Stimulated activated naive CD8-positive, alpha-beta T cell treated with anti-CD3 and anti-CD28 coated beads, Interleukin-15, amount 100 ng/mL, for 72 hours (primary cell): Measurements from ENCODE around the gene DOCK7.
"Not testable (repeated sequence)": the region's sequence is repeated elsewhere in the genome, so short reads cannot be mapped to it uniquely, and the experiment has no call there.

Experiments
- ATAC-seq: fragments of 150-1000 bp; cut with Tn5 transposase; 2 replicates; pipeline ENCODE4 v1.10.0; 2021; ENCODE audit warnings: mild to moderate bottlenecking, moderate library complexity
- DNase-seq, 2 donors: peaks; one replicate each; pipeline ENCODE4 v3.0.0; 2021 to 2022
- H3K27ac Mint-ChIP-seq, 2 donors: one replicate each; pipeline ENCODE4 v1.8.0; 2022; ENCODE audit warnings: mild to moderate bottlenecking in 2 of 2, mixed read lengths in 2 of 2, moderate library complexity in 2 of 2
- H3K27me3 Mint-ChIP-seq: one replicate; pipeline ENCODE4 v1.8.0; 2022; ENCODE audit warnings: mixed read lengths
- H3K4me1 Mint-ChIP-seq: one replicate; pipeline ENCODE4 v1.8.0; 2022; ENCODE audit warnings: mild to moderate bottlenecking, mixed read lengths
- H3K4me3 Mint-ChIP-seq, 2 donors: one replicate each; pipeline ENCODE4 v1.8.0; 2022; ENCODE audit warnings: mild to moderate bottlenecking in 2 of 2, mixed read lengths in 2 of 2, moderate library complexity in 1 of 2
- H3K9me3 Mint-ChIP-seq, 2 donors: one replicate each; pipeline ENCODE4 v1.8.0; 2022; ENCODE audit warnings: mixed read lengths in 2 of 2

Gene DOCK7

DNA sequence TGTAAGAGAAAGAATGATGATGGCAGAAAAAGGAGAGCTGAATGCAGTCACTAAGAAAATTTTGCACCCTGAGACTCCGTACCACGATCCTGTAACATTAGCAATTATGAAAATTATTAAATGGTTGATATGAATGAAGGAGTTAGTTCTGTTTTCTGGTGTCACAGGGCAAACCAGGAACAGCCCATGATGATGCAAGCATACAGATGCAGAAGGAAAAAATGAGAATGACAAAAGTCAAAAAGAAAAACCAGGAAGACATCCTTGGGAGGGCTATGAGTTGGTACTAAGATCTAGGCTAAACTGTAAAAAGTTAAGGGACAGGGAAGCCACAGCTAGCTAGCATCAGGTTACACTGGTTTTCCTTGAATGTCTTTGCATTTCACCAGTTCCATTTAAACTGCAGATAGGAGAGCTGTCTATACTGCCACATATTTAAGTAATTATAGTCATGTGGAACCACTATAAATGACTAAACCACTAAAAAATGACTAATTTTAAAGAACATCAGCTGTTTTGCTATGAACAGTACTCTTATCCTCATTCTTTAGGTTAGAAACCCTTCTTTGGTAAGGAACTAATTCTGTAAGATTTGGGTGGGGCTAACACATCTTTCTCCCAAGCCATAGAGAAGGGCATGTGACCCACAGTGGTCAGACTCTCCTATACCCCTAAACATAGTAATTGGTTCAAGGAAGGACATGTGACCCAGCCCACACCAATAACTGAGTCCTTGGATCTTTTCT is 11.4 kb downstream of the DOCK7 start:
- no peak for DNase-seq
- H3K27ac Mint-ChIP-seq: no peak overlapping the region
- ATAC-seq: no peak

DNA sequence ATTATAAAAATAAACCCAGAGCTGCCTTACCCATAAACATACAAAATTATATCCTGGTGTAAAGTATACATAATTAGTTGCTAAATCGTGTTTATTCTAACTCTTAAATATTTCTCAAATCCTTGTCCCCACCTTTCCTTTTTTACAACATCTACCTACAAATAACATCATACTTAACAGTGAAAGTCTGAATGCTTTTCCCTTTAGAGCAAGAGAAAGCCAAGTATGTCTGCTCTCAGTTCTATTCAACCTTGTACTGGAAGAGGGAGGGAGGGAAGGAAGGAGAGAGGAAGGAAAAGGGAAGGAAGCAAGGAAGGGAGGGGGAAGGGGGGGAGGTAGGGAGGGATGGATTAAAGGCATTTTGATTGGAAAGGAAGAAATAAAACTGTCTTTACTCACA is 14.6 kb downstream of the DOCK7 start:
- Mint-ChIP-seq H3K9me3 (no peaks in the 10 kb centered on the region), H3K4me3 (no peak overlapping the region), H3K4me1 (peaks cover 16% of the 10 kb centered on the region), H3K27me3 (no peaks in the 10 kb centered on the region), H3K27ac (no peak overlapping the region)
- no peak for ATAC-seq
- DNase-seq: no peak

More for the DNA sequence above, 11.4 kb downstream of the DOCK7 start:
- Mint-ChIP-seq H3K4me3 (no peak overlapping the region), H3K9me3 (no peaks in the 10 kb centered on the region), H3K4me1 (peaks cover 8% of the 10 kb centered on the region), H3K27me3 (no peaks in the 10 kb centered on the region)

- Mint-ChIP-seq H3K27ac (no peak overlapping the region), H3K4me1 (peaks cover 16% of the 10 kb centered on the region), H3K9me3 (no peaks in the 10 kb centered on the region), H3K4me3 (no peak overlapping the region), H3K27me3 (no peaks in the 10 kb centered on the region)
- DNase-seq: no peak
- no peak for ATAC-seq
Measured at GRCh38 chr1:62672029-62672428, 16.2 kb downstream of the DOCK7 start.

DNA sequence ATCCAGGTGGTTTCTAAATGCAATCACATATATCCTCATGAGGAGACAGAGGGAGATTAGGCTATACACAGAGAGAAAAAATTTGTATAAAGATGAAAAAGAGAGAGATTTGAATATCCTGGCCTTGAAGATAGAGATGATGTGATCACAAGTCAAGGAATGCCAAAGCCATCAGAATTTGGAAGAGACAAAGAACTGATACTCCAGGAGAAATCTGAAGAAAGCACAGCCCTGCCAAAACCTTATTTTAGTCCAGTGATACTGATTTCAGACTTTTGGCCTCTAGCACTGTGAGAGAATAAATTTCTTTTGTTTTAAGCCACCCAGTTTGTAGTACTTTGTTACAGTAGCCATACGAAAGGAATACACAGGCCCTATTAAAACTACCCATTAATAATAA is 33.4 kb downstream of the DOCK7 start:
- H3K4me1 Mint-ChIP-seq: no peaks in the 10 kb centered on the region
- peak overlapping the region in 1 of 2 donors; percentile 7 for H3K27ac Mint-ChIP-seq
- no peak overlapping the region for H3K4me3 Mint-ChIP-seq
- ATAC-seq (no peak), DNase-seq (no peak)
- no peaks in the 10 kb centered on the region for H3K27me3 Mint-ChIP-seq
- no peaks in the 10 kb centered on the region for H3K9me3 Mint-ChIP-seq

- ATAC-seq: no peak
- H3K4me3 Mint-ChIP-seq: no peak overlapping the region
- no peak overlapping the region for H3K27ac Mint-ChIP-seq
- no peak for DNase-seq
- no peaks in the 10 kb centered on the region for H3K9me3 Mint-ChIP-seq
- no peaks in the 10 kb centered on the region for H3K27me3 Mint-ChIP-seq
- H3K4me1 Mint-ChIP-seq: no peaks in the 10 kb centered on the region
Measured at GRCh38 chr1:62652387-62652786, 35.8 kb downstream of the DOCK7 start.

GRCh38 chr1:62643283-62643682 is 44.9 kb downstream of the DOCK7 start:
- Mint-ChIP-seq H3K9me3 (no peaks in the 10 kb centered on the region), H3K4me3 (no peak overlapping the region), H3K4me1 (no peaks in the 10 kb centered on the region), H3K27me3 (no peaks in the 10 kb centered on the region), H3K27ac (no peak overlapping the region)
- no peak for ATAC-seq
- DNase-seq: no peak

DNA sequence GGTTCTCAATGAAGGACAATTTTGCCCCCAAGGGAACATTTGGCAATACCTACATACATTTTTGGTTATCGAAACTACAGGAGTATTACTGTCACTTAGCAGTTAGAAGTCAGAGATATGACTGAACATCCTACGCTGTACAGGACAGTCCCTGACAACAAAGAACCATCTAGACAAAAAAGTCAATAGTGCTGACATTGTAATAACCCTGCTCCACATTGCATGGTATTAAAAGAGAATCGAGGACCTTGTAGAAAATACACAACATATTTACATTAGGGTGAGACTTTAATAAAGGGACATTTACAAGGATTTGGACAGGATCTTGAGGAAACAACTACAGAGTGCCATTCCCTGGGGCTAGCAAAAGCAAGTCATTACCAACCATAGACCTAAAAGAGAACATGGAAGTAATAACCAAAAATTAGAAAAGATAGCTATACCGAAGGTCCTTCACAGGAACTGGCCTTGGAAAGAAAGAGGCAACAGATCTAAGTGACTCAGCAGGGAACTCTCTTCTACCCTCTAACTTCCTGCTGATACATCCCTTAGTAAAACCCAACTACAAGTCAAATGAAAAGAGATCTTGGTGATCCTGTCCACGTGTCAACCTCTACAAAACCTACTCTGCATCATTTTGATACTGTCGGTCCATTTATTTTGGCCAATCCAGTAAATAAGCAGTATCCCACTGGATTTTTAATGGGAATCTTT is 50.6 kb downstream of the DOCK7 start:
- ATAC-seq: no peak
- Mint-ChIP-seq H3K4me1 (no peaks in the 10 kb centered on the region), H3K27me3 (no peaks in the 10 kb centered on the region), H3K9me3 (no peaks in the 10 kb centered on the region), H3K27ac (no peak overlapping the region), H3K4me3 (no peak overlapping the region)
- no peak for DNase-seq

GRCh38 chr1:62628506-62628905 is 59.7 kb downstream of the DOCK7 start:
- DNase-seq (no peak), ATAC-seq (no peak)
- Mint-ChIP-seq H3K9me3 (no peaks in the 10 kb centered on the region), H3K4me1 (peaks cover 12% of the 10 kb centered on the region), H3K4me3 (no peak overlapping the region), H3K27me3 (no peaks in the 10 kb centered on the region), H3K27ac (no peak overlapping the region)

- Mint-ChIP-seq H3K4me1 (peaks cover 12% of the 10 kb centered on the region), H3K9me3 (no peaks in the 10 kb centered on the region), H3K4me3 (no peak overlapping the region), H3K27me3 (no peaks in the 10 kb centered on the region), H3K27ac (no peak overlapping the region)
- DNase-seq: no peak
- peak; percentile 62 for ATAC-seq
Measured at GRCh38 chr1:62625415-62625814, 62.8 kb downstream of the DOCK7 start.

DNA sequence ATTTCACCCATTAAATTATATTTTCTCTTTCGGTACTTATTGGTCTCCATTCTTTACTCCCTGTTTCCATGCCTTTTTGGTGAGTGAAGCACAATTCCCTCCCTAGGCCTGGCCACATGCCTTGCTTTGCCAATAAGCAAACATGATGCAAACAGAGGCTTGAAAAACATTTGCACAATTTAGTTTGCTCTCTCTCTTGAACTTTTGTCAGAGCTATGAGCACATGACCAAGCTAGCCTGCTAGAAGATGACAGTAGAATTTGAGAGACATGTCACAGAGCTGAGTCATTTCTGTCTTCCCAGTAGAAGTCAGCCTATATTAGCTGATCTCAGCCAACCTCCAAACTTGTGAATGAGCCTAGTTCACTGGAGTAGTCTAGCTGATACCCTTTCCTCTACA is 66.3 kb downstream of the DOCK7 start:
- no peak overlapping the region for H3K4me3 Mint-ChIP-seq
- ATAC-seq (peak; percentile 70), DNase-seq (no peak)
- no peak overlapping the region for H3K27ac Mint-ChIP-seq
- H3K4me1 Mint-ChIP-seq: peaks cover 12% of the 10 kb centered on the region
- no peaks in the 10 kb centered on the region for H3K27me3 Mint-ChIP-seq
- no peaks in the 10 kb centered on the region for H3K9me3 Mint-ChIP-seq

DNA sequence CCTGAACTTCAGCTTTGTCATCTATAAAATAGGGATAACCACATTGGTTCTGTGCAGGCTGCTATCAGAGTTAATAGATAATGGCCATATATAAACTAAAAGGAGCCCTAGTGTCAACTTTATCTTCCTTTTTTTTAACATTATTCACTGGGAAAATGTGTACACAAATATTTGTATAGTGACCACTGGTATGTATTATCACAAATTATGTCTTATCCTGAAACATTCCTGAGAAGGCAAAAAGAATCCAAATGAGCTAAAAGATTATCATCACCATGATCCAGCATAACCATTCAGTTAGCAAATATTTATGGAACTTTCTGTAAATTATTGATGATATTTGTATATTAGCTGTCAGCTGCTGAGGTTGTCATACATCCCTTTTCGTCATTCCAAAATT is 74.3 kb downstream of the DOCK7 start:
- no peaks in the 10 kb centered on the region for H3K4me1 Mint-ChIP-seq
- no peak overlapping the region for H3K4me3 Mint-ChIP-seq
- ATAC-seq: no peak
- no peak for DNase-seq
- H3K27me3 Mint-ChIP-seq: no peaks in the 10 kb centered on the region
- H3K9me3 Mint-ChIP-seq: no peaks in the 10 kb centered on the region
- H3K27ac Mint-ChIP-seq: no peak overlapping the region

DNA sequence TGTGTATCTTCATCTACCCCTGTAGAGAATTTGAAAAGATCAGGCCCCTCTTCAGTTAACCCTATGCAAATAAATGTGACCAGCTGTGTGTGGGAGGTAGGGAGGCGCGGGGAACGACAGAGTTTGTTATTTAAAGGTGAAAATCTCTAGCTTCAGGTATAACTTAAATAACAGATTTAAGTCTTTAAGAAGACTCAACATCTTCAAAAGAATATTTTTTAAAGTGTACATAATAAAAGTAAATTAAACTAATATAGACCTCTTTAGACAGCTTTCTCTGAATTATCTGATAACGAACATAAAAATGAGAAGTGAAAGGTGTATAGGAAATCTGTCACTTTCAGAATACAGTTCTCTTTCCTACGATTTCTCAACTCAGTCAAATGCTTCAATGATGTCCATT is 74.9 kb downstream of the DOCK7 start:
- Mint-ChIP-seq H3K4me1 (no peaks in the 10 kb centered on the region), H3K4me3 (no peak overlapping the region), H3K27ac (no peak overlapping the region), H3K27me3 (no peaks in the 10 kb centered on the region), H3K9me3 (no peaks in the 10 kb centered on the region)
- ATAC-seq: no peak
- DNase-seq: no peak

DNA sequence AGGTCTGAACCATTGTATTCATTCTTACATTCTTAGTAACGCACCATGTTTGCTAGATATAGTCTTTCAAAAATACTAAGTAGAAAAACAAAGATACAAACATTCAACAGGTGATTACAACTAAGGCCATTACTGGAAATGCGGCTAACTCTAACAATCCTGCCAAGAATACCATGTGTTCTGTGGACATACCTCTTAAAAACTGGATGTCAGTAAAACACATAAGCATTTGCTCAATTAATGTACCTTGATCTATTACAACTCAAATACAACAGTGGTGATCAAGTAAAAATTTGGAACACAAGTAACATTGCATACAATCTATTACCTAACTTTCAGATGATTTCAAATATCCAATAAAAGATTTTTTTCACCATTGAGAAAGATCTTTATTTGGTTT is 75.4 kb downstream of the DOCK7 start:
- no peak for DNase-seq
- ATAC-seq: no peak
- H3K9me3 Mint-ChIP-seq: no peaks in the 10 kb centered on the region
- H3K4me1 Mint-ChIP-seq: no peaks in the 10 kb centered on the region
- no peak overlapping the region for H3K4me3 Mint-ChIP-seq
- no peaks in the 10 kb centered on the region for H3K27me3 Mint-ChIP-seq
- H3K27ac Mint-ChIP-seq: no peak overlapping the region

DNA sequence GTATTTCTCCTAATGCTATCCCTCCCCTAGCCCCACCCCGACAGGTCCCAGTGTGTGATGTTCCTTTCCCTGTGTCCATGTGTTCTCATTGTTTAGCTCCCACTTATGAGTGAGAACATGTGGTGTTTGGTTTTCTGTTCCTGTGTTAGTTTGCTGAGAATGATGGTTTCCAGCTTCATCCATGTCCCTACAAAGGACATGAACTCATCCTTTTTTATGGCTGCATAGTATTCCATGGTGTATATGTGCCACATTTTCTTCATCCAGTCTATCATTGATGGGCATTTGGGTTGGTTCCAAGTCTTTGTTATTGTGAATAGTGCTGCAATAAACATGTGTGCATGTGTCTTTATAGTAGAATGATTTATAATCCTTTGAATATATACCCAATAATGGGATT is 77.6 kb downstream of the DOCK7 start:
- not testable (repeated sequence) for H3K4me3 Mint-ChIP-seq, H3K9me3 Mint-ChIP-seq, ATAC-seq, DNase-seq, H3K27ac Mint-ChIP-seq, H3K27me3 Mint-ChIP-seq, H3K4me1 Mint-ChIP-seq

GRCh38 chr1:62608905-62609304 is 79.3 kb downstream of the DOCK7 start:
- Mint-ChIP-seq H3K27me3 (no peaks in the 10 kb centered on the region), H3K9me3 (no peaks in the 10 kb centered on the region), H3K27ac (no peak overlapping the region), H3K4me3 (no peak overlapping the region), H3K4me1 (no peaks in the 10 kb centered on the region)
- ATAC-seq (no peak), DNase-seq (no peak)

DNA sequence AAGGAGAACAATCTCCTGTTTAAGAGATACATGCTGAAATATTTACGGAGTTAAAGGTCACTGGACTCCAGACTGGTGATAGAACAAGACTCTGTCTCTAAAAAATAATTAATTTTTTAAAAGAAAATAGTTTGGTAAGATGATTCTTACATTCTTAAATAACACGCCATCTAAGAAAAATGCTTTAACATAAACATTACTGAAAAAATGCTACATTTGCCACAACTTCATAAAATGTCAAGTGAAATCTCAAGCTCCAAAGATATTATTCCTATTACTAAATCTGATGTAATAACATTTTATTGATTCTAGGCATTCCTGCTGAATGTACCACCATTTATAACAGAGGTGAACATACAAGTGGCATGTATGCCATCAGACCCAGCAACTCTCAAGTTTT is 86.7 kb downstream of the DOCK7 start:
- DNase-seq (no peak), ATAC-seq (no peak)
- Mint-ChIP-seq H3K27me3 (no peaks in the 10 kb centered on the region), H3K27ac (no peak overlapping the region), H3K9me3 (no peaks in the 10 kb centered on the region), H3K4me1 (no peaks in the 10 kb centered on the region), H3K4me3 (no peak overlapping the region)

DNA sequence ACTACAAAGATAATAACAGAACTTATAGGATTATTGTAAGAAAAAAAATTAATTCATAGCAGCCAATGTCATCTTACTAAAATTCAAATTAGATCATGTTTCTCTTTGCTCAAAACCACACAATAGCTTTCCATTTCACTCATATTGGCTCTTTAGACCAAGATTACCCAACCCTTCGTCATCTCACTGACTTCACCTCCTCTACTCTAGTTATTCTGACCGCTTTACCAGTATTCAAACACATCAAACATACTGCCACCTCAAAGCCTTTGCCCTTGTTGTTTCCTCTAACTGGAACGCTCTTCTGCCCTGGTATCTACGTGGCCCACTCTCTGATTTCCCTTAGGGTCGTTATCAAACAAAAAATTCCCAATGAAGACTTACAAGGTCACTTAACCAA is 89.1 kb downstream of the DOCK7 start:
- H3K9me3 Mint-ChIP-seq: no peaks in the 10 kb centered on the region
- no peaks in the 10 kb centered on the region for H3K27me3 Mint-ChIP-seq
- H3K4me1 Mint-ChIP-seq: no peaks in the 10 kb centered on the region
- no peak overlapping the region for H3K27ac Mint-ChIP-seq
- DNase-seq: no peak
- no peak for ATAC-seq
- H3K4me3 Mint-ChIP-seq: no peak overlapping the region
